K562 (cell line): ENCODE data around the gene ITGB1BP2. TPM values are rescaled to one million over a fixed set of nuclear protein-coding genes. Genes with fewer than 3 reads are reported as not detected.

Source experiments
- ARID1B ChIP-seq: fragments of 450-650 bp; IDR thresholded peaks from 2 replicates; pipeline ENCODE4 v1.6.1; 2016; ENCODE audit warnings: antibody characterized with exemption, mild to moderate bottlenecking, inconsistent platforms
- BMI1 ChIP-seq: fragments of 150-350 bp; IDR thresholded peaks from 2 replicates; pipeline ENCODE4 v1.6.1; 2014; ENCODE audit warnings: low read length
- CBFA2T2 ChIP-seq: fragments of 450-650 bp; conservative IDR thresholded peaks from 2 replicates; pipeline ENCODE4 v1.6.1; 2017; ENCODE audit warnings: mild to moderate bottlenecking
- ELF1 ChIP-seq: fragments of 200-800 bp; sonication (Bioruptor generic); IDR thresholded peaks from 2 replicates; pipeline ENCODE4 v1.6.1; 2016; ENCODE audit warnings: missing genetic modification characterization, missing compliant biosample characterization
- FIP1L1 ChIP-seq: fragments of 200-400 bp; formaldehyde crosslinking; IDR thresholded peaks from 2 replicates; pipeline ENCODE4 v1.6.1; 2018; ENCODE audit warnings: mild to moderate bottlenecking, low read depth, low read length; ENCODE audit not compliant: poor library complexity, severe bottlenecking
- GATA2 ChIP-seq: sonication (generic); formaldehyde crosslinking; IDR thresholded peaks from 2 replicates; pipeline ENCODE4 v1.4.0; 2020; ENCODE audit warnings: mild to moderate bottlenecking, missing genetic modification reagents
- GATAD2B ChIP-seq: fragments of 450-650 bp; IDR thresholded peaks from 2 replicates; pipeline ENCODE4 v1.6.1; 2017; ENCODE audit warnings: mild to moderate bottlenecking, borderline replicate concordance
- RBBP5 ChIP-seq: fragments of 200-600 bp; sonication (generic); IDR thresholded peaks from 2 replicates; pipeline ENCODE4 v1.6.1; 2012; ENCODE audit warnings: borderline replicate concordance, mild to moderate bottlenecking, low read length, control low read depth, inconsistent platforms; ENCODE audit not compliant: insufficient read depth, poor library complexity, severe bottlenecking
- SMARCA4 ChIP-seq: fragments of 450-650 bp; IDR thresholded peaks from 2 replicates; pipeline ENCODE4 v1.6.1; 2016
- TCFL5 ChIP-seq: fragments of 250-450 bp; sonication (Bioruptor Pico); conservative IDR thresholded peaks from 2 replicates; pipeline ENCODE4 v1.6.1; 2021; ENCODE audit warnings: mild to moderate bottlenecking, moderate library complexity, matching md5 sums
- WHSC1 ChIP-seq: IDR thresholded peaks from one replicate; pipeline ENCODE4 v1.6.1; 2012; ENCODE audit warnings: low read length, control low read depth, inconsistent platforms
- ZBTB1 ChIP-seq: sonication (generic); formaldehyde crosslinking; IDR thresholded peaks from 2 replicates; pipeline ENCODE4 v1.8.1; 2023; ENCODE audit warnings: missing genetic modification reagents, low read depth, mild to moderate bottlenecking, borderline replicate concordance
- ZEB2 ChIP-seq: fragments of 450-650 bp; IDR thresholded peaks from 2 replicates; pipeline ENCODE4 v1.6.1; 2016
- ZNF696 ChIP-seq: fragments of 250-450 bp; sonication (Bioruptor Pico); conservative IDR thresholded peaks from 2 replicates; pipeline ENCODE4 v1.4.0; 2020; ENCODE audit warnings: mild to moderate bottlenecking, moderate library complexity
- ZNF778 ChIP-seq: fragments of 450-650 bp; formaldehyde crosslinking; IDR thresholded peaks from 2 replicates; pipeline ENCODE4 v1.4.0; 2020; ENCODE audit warnings: mild to moderate bottlenecking, moderate library complexity
- polyA plus RNA-seq, 8 experiments: library from polyadenylated mRNA; depleted of rRNA in 4 of 8; stranded (reverse) in 5 of 8; unstranded in 3 of 8; fragments of >200 nt; fragmentation: Nextera tagmentation in 2 of 8; fragmentation: Illumina TruSeq in 1 of 8; extraction: Ambion mirVana in 2 of 8; extraction: Trizol in 1 of 8; gene quantifications; 2 replicates each; pipeline versions ENCODE4 v1.2.1 to v1.2.3, GENCODE V29; 2011 to 2014; ENCODE audit warnings: inconsistent platforms in 1 of 8, missing spikeins in 1 of 8
- total RNA-seq, 7 experiments: library from RNA; depleted of rRNA in 6 of 7; stranded (reverse); fragments of >200 nt in 6 of 7; fragmentation: Illumina TruSeq in 2 of 7; extraction: Trizol in 2 of 7; gene quantifications; 2 replicates each; pipeline versions ENCODE4 v1.2.1 to v1.2.3, GENCODE V29; 2011 to 2021; ENCODE audit warnings: low replicate concordance in 1 of 7
- TF ChIP-seq, protein P1 (sequence below), 2 experiments: fragments of 450-650 bp; formaldehyde crosslinking in 1 of 2; IDR thresholded peaks; 2 replicates each; pipeline versions ENCODE4 v1.4.0 to v1.6.1; 2014 to 2020; ENCODE audit warnings: mild to moderate bottlenecking in 2 of 2, borderline replicate concordance in 1 of 2, low read depth in 1 of 2
- TF ChIP-seq, protein P2 (sequence below): IDR thresholded peaks from 2 replicates; pipeline ENCODE4 v1.6.1; 2014; ENCODE audit warnings: antibody characterized with exemption

Gene ITGB1BP2
- total and polyA plus RNA-seq, 9 of the 15 experiments (the other 6 are each of a cell fraction or from before 2014, with no cell fraction given) = 1.6 to 4.0 (median 1.9) TPM

DNA sequence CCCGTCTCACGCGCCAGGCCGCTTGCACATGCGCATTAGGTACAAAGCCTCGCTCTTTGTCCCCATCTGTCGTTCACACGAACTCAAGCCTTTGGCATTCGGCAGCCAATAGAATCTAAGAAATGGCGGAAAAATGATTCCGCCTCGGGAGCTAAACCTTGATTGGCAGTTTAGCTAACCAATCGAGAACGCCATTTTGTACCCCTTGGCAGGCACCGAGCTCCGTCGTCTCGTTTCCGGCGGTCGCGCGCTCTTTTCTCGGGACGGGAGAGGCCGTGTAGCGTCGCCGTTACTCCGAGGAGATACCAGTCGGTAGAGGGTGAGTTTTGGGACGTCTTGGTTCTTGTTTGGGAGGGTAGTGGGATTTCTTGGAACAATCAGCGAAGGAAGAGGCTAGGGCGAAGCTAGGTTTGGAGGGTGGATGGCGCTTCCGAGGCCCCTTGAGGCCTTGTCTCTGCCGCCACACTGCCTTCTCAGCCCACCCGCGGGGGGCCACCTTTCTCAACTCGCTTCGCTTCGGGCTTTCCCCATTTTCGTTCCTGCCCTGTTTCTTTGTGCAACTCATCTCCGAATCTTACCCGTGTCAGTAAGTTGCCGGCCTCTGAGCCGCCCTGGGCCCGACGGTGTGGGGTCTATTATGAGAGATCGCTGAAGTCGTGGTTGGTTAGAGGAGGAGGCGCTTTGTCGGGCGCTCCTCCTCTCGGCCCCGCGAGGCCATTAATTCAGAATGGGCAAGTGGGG, 18.0 kb upstream of the ITGB1BP2 start, which contains the start of gene NONO (continued):
- TF ChIP-seq TCFL5 (CRISPR knock-in tag) (no peak), ZEB2 (no peak), RBBP5 (peak; percentile 79), GATAD2B (no peak), ZNF696 (CRISPR knock-in tag) (no peak), ZNF778 (CRISPR knock-in tag) (no peak), WHSC1 (no peak), ZBTB1 (CRISPR knock-in tag) (no peak), ELF1 (tag) (0 out of 2 replicates have a peak, but pooled peaks have one; percentile 32), FIP1L1 (no peak), GATA2 (CRISPR knock-in tag) (no peak), BMI1 (no peak), ARID1B (no peak), SMARCA4 (no peak), CBFA2T2 (no peak)
- TF ChIP-seq, protein P1, sequence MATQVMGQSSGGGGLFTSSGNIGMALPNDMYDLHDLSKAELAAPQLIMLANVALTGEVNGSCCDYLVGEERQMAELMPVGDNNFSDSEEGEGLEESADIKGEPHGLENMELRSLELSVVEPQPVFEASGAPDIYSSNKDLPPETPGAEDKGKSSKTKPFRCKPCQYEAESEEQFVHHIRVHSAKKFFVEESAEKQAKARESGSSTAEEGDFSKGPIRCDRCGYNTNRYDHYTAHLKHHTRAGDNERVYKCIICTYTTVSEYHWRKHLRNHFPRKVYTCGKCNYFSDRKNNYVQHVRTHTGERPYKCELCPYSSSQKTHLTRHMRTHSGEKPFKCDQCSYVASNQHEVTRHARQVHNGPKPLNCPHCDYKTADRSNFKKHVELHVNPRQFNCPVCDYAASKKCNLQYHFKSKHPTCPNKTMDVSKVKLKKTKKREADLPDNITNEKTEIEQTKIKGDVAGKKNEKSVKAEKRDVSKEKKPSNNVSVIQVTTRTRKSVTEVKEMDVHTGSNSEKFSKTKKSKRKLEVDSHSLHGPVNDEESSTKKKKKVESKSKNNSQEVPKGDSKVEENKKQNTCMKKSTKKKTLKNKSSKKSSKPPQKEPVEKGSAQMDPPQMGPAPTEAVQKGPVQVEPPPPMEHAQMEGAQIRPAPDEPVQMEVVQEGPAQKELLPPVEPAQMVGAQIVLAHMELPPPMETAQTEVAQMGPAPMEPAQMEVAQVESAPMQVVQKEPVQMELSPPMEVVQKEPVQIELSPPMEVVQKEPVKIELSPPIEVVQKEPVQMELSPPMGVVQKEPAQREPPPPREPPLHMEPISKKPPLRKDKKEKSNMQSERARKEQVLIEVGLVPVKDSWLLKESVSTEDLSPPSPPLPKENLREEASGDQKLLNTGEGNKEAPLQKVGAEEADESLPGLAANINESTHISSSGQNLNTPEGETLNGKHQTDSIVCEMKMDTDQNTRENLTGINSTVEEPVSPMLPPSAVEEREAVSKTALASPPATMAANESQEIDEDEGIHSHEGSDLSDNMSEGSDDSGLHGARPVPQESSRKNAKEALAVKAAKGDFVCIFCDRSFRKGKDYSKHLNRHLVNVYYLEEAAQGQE (IDR thresholded peaks at IDR 0.05; ENCODE audit: borderline replicate concordance) = no peak
- TF ChIP-seq, protein P1 (CRISPR knock-in tag; IDR thresholded peaks at IDR 0.05; ENCODE audit: low read depth) = no peak
- TF ChIP-seq, protein P2, sequence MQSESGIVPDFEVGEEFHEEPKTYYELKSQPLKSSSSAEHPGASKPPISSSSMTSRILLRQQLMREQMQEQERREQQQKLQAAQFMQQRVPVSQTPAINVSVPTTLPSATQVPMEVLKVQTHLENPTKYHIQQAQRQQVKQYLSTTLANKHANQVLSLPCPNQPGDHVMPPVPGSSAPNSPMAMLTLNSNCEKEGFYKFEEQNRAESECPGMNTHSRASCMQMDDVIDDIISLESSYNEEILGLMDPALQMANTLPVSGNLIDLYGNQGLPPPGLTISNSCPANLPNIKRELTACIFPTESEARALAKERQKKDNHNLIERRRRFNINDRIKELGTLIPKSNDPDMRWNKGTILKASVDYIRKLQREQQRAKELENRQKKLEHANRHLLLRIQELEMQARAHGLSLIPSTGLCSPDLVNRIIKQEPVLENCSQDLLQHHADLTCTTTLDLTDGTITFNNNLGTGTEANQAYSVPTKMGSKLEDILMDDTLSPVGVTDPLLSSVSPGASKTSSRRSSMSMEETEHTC = no peak
